ENCODE measurements around the gene ADGRG6. TPM values are rescaled to one million over a fixed set of nuclear protein-coding genes. Genes with fewer than 3 reads are reported as not detected.

Gene ADGRG6
- total RNA-seq, 1 donor from 2014 or later, result 2.5 TPM

- H3K9me3 Mint-ChIP-seq (ENCODE audit: low read depth), result no peaks in the 10 kb centered on the region
- peaks cover 9% of the 10 kb centered on the region for H3K4me1 Mint-ChIP-seq (ENCODE audit: low read depth)
- no peaks in the 10 kb centered on the region for H3K36me3 Mint-ChIP-seq (ENCODE audit: low read depth)
- TF ChIP-seq, protein P1, sequence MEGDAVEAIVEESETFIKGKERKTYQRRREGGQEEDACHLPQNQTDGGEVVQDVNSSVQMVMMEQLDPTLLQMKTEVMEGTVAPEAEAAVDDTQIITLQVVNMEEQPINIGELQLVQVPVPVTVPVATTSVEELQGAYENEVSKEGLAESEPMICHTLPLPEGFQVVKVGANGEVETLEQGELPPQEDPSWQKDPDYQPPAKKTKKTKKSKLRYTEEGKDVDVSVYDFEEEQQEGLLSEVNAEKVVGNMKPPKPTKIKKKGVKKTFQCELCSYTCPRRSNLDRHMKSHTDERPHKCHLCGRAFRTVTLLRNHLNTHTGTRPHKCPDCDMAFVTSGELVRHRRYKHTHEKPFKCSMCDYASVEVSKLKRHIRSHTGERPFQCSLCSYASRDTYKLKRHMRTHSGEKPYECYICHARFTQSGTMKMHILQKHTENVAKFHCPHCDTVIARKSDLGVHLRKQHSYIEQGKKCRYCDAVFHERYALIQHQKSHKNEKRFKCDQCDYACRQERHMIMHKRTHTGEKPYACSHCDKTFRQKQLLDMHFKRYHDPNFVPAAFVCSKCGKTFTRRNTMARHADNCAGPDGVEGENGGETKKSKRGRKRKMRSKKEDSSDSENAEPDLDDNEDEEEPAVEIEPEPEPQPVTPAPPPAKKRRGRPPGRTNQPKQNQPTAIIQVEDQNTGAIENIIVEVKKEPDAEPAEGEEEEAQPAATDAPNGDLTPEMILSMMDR (IDR thresholded peaks at IDR 0.05), result no peak
- DNase-seq (ENCODE audit: low spot score), result no peak
- no peak overlapping the region for H3K4me3 Mint-ChIP-seq (ENCODE audit: unreplicated experiment)
- no peaks in the 10 kb centered on the region for H3K27me3 Mint-ChIP-seq (ENCODE audit: low read depth)
- no peak overlapping the region for H3K27ac Mint-ChIP-seq (ENCODE audit: unreplicated experiment)
These were observed 41.1 kb upstream of the ADGRG6 start for GRCh38 chr6:142260748-142261147.

- no peak for DNase-seq (ENCODE audit: low spot score)
- Mint-ChIP-seq H3K36me3 (ENCODE audit: low read depth) (no peaks in the 10 kb centered on the region), H3K4me1 (ENCODE audit: low read depth) (no peaks in the 10 kb centered on the region), H3K27ac (ENCODE audit: unreplicated experiment) (no peak overlapping the region), H3K4me3 (ENCODE audit: unreplicated experiment) (no peak overlapping the region), H3K27me3 (ENCODE audit: low read depth) (no peaks in the 10 kb centered on the region), H3K9me3 (ENCODE audit: low read depth) (no peaks in the 10 kb centered on the region)
- TF ChIP-seq, protein P1 (IDR thresholded peaks at IDR 0.05), result no peak
These were observed 39.6 kb upstream of the ADGRG6 start for GRCh38 chr6:142262231-142262630.

GRCh38 chr6:142265476-142265875 is 36.3 kb upstream of the ADGRG6 start:
- Mint-ChIP-seq H3K9me3 (ENCODE audit: low read depth) (no peaks in the 10 kb centered on the region), H3K36me3 (ENCODE audit: low read depth) (no peaks in the 10 kb centered on the region), H3K27me3 (ENCODE audit: low read depth) (no peaks in the 10 kb centered on the region), H3K27ac (ENCODE audit: unreplicated experiment) (no peak overlapping the region), H3K4me3 (ENCODE audit: unreplicated experiment) (no peak overlapping the region), H3K4me1 (ENCODE audit: low read depth) (no peaks in the 10 kb centered on the region)
- TF ChIP-seq, protein P1 (IDR thresholded peaks at IDR 0.05), result no peak
- no peak for DNase-seq (ENCODE audit: low spot score)

DNA sequence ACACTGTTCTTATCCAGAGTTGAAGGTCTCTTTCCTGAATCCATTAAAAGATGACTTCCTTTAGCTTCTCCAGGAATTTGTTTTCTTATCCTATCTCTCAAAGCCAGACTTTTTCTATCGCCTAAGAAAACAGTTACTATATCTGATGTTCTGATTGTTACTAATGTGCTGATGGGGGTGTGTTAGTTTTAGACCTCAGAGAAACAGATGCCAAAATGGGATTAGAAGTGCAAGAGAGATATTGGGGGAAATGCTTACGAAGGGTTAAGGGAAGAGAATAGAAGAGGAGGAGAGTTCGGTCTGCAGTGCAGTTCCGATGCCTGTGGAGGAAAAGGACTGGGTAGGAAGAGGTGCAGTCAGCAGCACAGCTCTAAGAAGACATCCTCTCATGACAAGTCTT is 35.7 kb upstream of the ADGRG6 start:
- no peaks in the 10 kb centered on the region for H3K4me1 Mint-ChIP-seq (ENCODE audit: low read depth)
- no peak for DNase-seq (ENCODE audit: low spot score)

GRCh38 chr6:142271476-142271875 is 30.3 kb upstream of the ADGRG6 start:
- TF ChIP-seq, protein P1 (IDR thresholded peaks at IDR 0.05), result no peak
- no peak overlapping the region for H3K27ac Mint-ChIP-seq (ENCODE audit: unreplicated experiment)
- no peaks in the 10 kb centered on the region for H3K27me3 Mint-ChIP-seq (ENCODE audit: low read depth)
- DNase-seq (ENCODE audit: low spot score), result no peak
- no peaks in the 10 kb centered on the region for H3K9me3 Mint-ChIP-seq (ENCODE audit: low read depth)
- H3K4me1 Mint-ChIP-seq (ENCODE audit: low read depth), result peaks cover 11% of the 10 kb centered on the region
- H3K4me3 Mint-ChIP-seq (ENCODE audit: unreplicated experiment), result no peak overlapping the region
- H3K36me3 Mint-ChIP-seq (ENCODE audit: low read depth), result no peaks in the 10 kb centered on the region

More for the DNA sequence above, 35.7 kb upstream of the ADGRG6 start:
- TF ChIP-seq, protein P1 (IDR thresholded peaks at IDR 0.05), result no peak
- Mint-ChIP-seq H3K27me3 (ENCODE audit: low read depth) (no peaks in the 10 kb centered on the region), H3K4me3 (ENCODE audit: unreplicated experiment) (no peak overlapping the region), H3K36me3 (ENCODE audit: low read depth) (no peaks in the 10 kb centered on the region), H3K9me3 (ENCODE audit: low read depth) (no peaks in the 10 kb centered on the region), H3K27ac (ENCODE audit: unreplicated experiment) (no peak overlapping the region)
